Lung (tissue), 12 donors: ENCODE results near the gene SHB. TPM values are rescaled to one million over a fixed set of nuclear protein-coding genes. Genes with fewer than 3 reads are reported as not detected.

Experiments used
- ATAC-seq: fragments of 200-7000 bp; cut with Tn5 transposase; one replicate; pipeline ENCODE4 v1.9.1; 2020; ENCODE audit warnings: moderate number of reproducible peaks; ENCODE audit not compliant: insufficient read depth, low FRiP score
- DNase-seq, 3 donors: peaks; one replicate each; pipeline ENCODE4 v3.0.0-alpha.2; 2013 to 2017
- H3K27ac ChIP-seq, 2 donors: one replicate each; pipeline ENCODE4 v1.5.1; 2013; ENCODE audit warnings: mild to moderate bottlenecking in 2 of 2, moderate library complexity in 2 of 2, control low read depth in 1 of 2, inconsistent platforms in 1 of 2, low read depth in 1 of 2, low read length in 1 of 2
- H3K27me3 ChIP-seq, 3 donors: one replicate each; pipeline ENCODE4 v1.5.1; 2013; ENCODE audit warnings: low read length in 2 of 3; ENCODE audit not compliant: control insufficient read depth in 3 of 3, insufficient read depth in 3 of 3
- H3K36me3 ChIP-seq, 4 donors: one replicate each; pipeline ENCODE4 v1.5.1; 2013; ENCODE audit warnings: low read length in 4 of 4, mild to moderate bottlenecking in 1 of 4, moderate library complexity in 1 of 4; ENCODE audit not compliant: control insufficient read depth in 4 of 4, insufficient read depth in 4 of 4
- H3K4me1 ChIP-seq, 5 donors: one replicate each; pipeline ENCODE4 v1.5.1; 2013; ENCODE audit warnings: low read length in 5 of 5, mild to moderate bottlenecking in 2 of 5, moderate library complexity in 1 of 5; ENCODE audit not compliant: control insufficient read depth in 5 of 5, insufficient read depth in 5 of 5
- H3K4me3 ChIP-seq: one replicate; pipeline ENCODE4 v1.5.1; 2013; ENCODE audit warnings: mild to moderate bottlenecking, control low read depth, moderate library complexity
- H3K9ac ChIP-seq, 2 donors: one replicate each; pipeline ENCODE4 v1.5.1; 2013; ENCODE audit warnings: low read length in 2 of 2, control low read depth in 1 of 2; ENCODE audit not compliant: insufficient read depth in 1 of 2
- H3K9me3 ChIP-seq, 4 donors: one replicate each; pipeline ENCODE4 v1.5.1; 2013; ENCODE audit warnings: low read length in 3 of 4, mild to moderate bottlenecking in 1 of 4, moderate library complexity in 1 of 4; ENCODE audit not compliant: control insufficient read depth in 4 of 4, insufficient read depth in 3 of 4
- CTCF ChIP-seq: IDR thresholded peaks from 2 replicates; pipeline ENCODE4 v1.5.1; 2012; ENCODE audit warnings: mild to moderate bottlenecking; ENCODE audit errors: control extremely low read depth, extremely low read depth
- WGBS, 2 donors: extraction: QIAGEN DNeasy Blood & Tissue Kit; methylation state at CpG; one replicate each; pipeline ENCODE4 v1.1.7; 2013; 5-methylcytosine and 5-hydroxymethylcytosine counted together
- polyA plus RNA-seq, 2 donors: library from polyadenylated mRNA; stranded (reverse); fragments of 200-250 nt; gene quantifications; one replicate each; pipeline ENCODE4 v1.2.1, GENCODE V29; 2013
- total RNA-seq, 2 donors: library from RNA; depleted of rRNA in 1 of 2; stranded (reverse); fragments of >200 nt in 1 of 2; gene quantifications; one replicate each; pipeline ENCODE4 v1.2.1, GENCODE V29; 2014 to 2021
- donor health status: control.
- donor health status: control.
- donor health status: Bipolar disorder and iron deficiency.
- donor health status: healthy.
- donor health status: DM: yes; HTN: yes; CAD: no.

The SHB gene
- total and polyA plus RNA-seq, 4 donors, result 10.8 to 32.3 (median 14.4) TPM

GRCh38 chr9:37977851-37978480 is 91.1 kb downstream of the SHB start:
- ATAC-seq (no peak), DNase-seq (no peak)
- H3K27me3 ChIP-seq, result no peaks in the 10 kb centered on the region
- H3K9ac ChIP-seq, result no peak overlapping the region
- no peak overlapping the region for H3K27ac ChIP-seq
- H3K4me3 ChIP-seq, result no peak overlapping the region
- no peak for TF ChIP-seq CTCF
- H3K9me3 ChIP-seq, result no peaks in the 10 kb centered on the region
- WGBS, 2 donors, result 63 to 71% methylated on average over 5 of the region's 5 CpGs
- H3K36me3 ChIP-seq, result peaks cover 2 to 4% (median 3%) of the 10 kb centered on the region in 4 donors
- peaks cover 0 to 31% (median 4%) of the 10 kb centered on the region in 5 donors for H3K4me1 ChIP-seq

- DNase-seq (peak; percentile 49 to 78 (median 74)), ATAC-seq (no peak)
- 77 to 89% methylated on average over 8 of the region's 8 CpGs for WGBS, 2 donors
- H3K27me3 ChIP-seq, result no peaks in the 10 kb centered on the region
- peaks cover 0 to 31% (median 4%) of the 10 kb centered on the region in 5 donors for H3K4me1 ChIP-seq
- H3K9me3 ChIP-seq, result no peaks in the 10 kb centered on the region
- no peak overlapping the region for H3K4me3 ChIP-seq
- no peak for TF ChIP-seq CTCF
- H3K9ac ChIP-seq, result peak overlapping the region in 1 of 2 donors; percentile 30
- H3K36me3 ChIP-seq, result peaks cover 2 to 7% (median 4%) of the 10 kb centered on the region in 4 donors
- no peak overlapping the region for H3K27ac ChIP-seq
Observed at GRCh38 chr9:37976714-37977477, 92.1 kb downstream of the SHB start.

- Histone ChIP-seq H3K9me3 (no peaks in the 10 kb centered on the region), H3K27me3 (no peaks in the 10 kb centered on the region), H3K4me1 (peaks cover 0 to 31% (median 4%) of the 10 kb centered on the region in 5 donors), H3K27ac (no peak overlapping the region), H3K36me3 (peaks cover 2 to 14% (median 4%) of the 10 kb centered on the region in 4 donors), H3K9ac (no peak overlapping the region), H3K4me3 (no peak overlapping the region)
- ATAC-seq, result no peak
- no peak for DNase-seq
- no peak for TF ChIP-seq CTCF
- WGBS, 2 donors, result 96 to 99% methylated on average over 4 of the region's 4 CpGs
Observed at GRCh38 chr9:37975639-37976038, 93.4 kb downstream of the SHB start.
